Stimulated activated CD4-positive, alpha-beta T cell treated with anti-CD3 and anti-CD28 coated beads, Interleukin-1b, Interleukin-23, amount 100 ng/mL, for 4 hours (primary cell): ENCODE results near the gene UTS2R.
"Not testable (repeated sequence)": the region's sequence is repeated elsewhere in the genome, so short reads cannot be mapped to it uniquely, and the experiment has no call there.

ENCODE experiments used
- DNase-seq, 2 donors: peaks; one replicate each; pipeline ENCODE4 v3.0.0-alpha.2; 2020; ENCODE audit warnings: low read depth in 2 of 2

The UTS2R gene

DNA sequence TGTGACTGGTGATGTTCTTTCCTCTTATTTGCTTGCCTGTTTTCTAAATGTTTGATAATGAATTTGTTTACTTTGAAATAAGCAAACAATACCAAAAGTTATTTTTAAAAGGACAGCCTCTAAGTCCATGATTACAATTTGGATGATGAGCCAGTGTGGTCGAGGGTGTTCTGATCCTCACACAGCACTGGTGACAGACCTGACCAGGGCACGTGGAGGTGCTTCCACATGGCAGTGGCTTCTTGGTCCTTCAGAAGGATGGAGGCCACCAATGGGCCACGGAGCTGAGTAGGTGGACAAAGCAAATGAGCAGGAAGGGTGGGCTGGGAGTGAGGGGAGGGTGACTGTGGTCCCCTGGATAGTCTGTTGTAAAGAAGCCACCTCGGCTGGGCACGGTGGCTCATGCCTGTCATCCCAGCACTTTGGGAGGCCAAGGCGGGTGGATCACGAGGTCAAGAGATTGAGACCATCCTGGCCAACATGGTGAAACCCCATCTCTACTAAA lies 16.7 kb upstream of the UTS2R start:
- DNase-seq, result no peak

DNA sequence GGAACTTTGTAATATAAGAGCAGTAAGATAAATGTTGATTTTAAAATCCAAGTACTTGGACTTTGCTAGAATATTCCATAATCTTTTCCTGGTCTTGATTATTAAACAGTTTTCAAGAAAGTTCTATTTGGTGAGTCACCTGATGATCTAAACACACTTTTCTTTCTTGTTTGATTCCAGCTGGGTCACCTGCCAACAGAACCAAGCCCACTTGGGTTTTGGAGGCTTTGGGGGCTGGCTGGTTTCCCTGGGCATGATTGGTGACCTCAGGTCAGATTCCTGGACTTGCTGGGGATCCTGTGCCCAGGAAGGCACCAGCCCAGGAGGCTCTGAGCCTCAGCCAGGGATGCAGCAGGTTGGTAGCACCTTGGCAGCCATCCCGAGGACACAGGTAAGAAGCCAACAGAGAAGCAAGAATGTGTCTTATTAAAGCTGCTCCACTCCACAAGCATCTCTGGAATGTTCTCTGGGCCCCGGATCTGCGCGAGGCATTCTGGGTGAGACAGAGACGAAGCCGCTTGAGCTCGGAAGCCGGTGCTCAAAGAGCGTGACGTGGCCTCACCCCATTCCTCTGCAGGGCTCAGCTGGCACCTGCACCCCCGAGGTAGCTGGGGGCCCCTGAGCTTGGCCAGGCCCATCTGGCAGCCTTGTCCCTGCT lies 15.7 kb upstream of the UTS2R start:
- DNase-seq, result no peak

DNA sequence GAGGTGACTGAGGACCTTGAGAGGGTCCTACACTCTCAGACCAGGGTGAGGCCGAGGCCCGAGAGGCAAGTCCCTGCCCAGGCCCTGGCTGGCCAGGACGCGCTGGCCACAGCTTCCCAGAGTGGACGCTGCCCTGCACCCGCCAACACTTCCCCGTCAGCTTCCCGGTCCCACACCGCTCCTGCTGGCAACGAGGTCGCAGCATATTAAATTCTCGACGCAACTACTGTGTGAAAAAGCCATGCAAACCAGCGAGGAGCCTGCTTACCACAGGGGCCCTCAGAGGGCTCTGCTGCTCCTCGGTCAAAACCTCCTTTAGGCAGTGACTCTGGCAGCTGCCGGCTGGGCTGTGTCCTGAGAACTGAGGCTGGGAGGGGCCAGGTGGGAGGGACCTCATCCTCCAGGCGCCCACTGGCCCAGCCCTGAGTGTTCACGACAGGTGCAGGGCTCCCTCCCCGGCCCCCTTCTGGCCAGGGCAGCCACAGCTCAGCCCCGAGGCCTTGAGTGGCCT lies 14.7 kb upstream of the UTS2R start:
- DNase-seq, result no peak

DNA sequence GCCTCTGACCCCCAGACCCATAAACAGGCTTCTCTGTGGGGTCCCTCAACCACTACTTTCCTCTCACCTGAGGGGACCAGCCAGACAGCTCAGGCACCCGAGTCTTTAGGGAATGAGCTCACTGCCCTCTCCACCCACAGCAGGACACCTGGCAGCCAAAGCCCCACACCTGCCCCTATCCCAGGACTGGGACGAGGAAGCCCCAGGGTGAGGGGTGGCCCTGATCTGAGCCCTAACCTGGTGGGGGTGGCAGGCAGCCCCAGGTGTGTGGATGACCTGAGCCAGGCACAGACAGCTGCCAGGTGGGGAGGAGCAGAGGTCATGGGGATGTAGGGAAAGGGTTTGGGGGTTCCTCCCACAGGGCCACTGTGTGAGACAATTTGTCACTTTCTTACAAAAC lies 14.2 kb upstream of the UTS2R start:
- DNase-seq, result no peak

DNA sequence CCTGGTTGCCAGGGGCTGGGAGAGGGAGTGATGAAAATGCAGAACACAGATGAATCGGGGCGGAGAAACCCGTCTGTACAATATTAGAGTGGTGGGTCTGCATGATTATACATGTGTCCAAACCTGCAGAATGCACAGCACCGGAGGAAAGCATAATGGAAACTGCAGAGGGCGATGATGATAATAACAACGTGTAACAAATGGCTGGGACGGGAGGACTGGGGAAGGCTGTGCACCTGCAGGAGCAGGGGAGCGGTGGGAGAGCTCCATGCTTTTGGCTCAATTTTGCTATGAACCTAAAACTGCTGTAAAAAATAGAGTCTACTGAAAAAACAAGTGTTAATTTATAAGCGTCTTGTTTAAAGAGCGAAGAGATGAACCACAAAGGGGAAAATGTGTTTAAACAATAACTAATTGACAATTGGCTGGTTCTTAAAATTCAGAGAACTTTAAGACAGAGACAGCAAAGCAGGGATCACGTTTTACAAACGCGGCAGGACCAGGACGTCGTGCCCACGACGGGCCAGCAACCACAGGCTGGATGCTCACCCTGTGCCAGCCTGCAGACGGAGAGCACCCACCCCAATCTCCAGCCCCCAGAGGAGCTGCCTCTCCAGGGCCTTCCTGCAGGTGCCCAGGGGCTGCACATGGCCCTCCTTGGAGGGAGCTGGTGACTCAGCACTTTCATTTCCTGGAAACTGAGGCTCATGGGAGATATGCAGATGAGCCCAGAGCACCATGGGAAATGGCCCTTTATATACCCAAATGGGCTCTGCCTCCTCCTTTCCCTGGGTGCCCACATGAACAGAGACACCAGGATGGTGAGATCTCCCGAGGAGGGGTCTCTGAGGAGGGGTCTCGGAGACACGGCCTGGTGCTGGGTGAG lies 12.9 kb upstream of the UTS2R start, which contains the start of gene TEX19:
TEX19 (plus strand) TSS at position 783 of the 886 bp plus-strand sequence. CDS start 2,904 bp downstream, outside the sequence.
- no peak for DNase-seq

DNA sequence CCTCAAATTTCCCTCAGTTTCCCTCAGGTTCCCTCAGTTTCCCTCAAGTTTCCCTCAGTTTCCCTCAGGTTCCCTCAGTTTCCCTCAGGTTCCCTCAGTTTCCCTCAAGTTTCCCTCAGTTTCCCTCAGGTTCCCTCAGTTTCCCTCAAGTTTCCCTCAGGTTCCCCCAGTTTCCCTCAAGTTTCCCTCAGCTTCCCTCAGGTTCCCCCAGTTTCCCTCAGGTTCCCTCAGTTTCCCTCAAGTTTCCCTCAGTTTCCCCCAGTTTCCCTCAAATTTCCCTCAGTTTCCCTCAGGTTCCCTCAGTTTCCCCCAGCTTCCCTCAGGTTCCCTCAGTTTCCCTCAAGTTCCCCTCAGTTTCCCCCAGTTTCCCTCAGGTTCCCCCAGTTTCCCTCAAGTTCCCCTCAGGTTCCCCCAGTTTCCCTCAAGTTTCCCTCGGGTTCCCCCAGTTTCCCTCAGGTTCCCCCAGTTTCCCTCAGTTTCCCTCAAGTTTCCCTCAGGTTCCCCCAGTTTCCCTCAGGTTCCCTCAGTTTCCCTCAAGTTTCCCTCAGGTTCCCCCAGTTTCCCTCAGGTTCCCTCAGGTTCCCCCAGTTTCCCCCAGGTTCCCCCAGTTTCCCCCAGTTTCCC lies 12.0 kb upstream of the UTS2R start:
- DNase-seq, result not testable (repeated sequence)

DNA sequence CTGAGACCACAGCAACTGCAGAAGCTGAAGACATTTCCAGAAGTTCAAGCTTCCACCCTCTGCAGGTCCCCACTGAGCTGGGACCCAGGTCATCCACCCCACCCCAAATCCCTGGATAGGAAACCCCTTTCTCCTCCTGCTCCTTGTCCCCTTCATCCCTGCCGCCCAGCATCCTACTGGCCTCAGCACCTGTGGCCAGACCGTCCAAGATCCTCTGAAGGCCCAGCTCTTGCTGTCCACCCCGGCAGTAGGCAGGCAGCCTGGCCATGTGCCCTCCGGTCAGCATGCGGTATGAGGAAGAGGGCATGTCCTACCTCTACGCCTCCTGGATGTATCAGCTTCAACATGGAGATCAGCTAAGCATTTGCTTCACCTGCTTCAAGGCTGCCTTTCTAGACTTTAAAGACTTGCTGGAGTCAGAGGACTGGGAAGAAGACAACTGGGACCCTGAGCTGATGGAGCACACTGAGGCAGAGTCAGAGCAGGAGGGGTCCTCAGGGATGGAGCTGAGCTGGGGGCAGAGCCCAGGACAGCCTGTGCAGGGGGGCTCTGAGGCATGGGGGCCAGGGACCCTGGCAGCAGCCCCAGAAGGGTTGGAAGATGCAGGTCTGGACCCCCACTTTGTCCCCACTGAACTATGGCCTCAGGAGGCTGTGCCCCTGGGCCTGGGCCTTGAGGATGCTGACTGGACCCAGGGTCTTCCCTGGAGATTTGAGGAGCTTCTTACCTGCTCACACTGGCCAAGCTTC lies 9.5 kb upstream of the UTS2R start:
- DNase-seq, result no peak

DNA sequence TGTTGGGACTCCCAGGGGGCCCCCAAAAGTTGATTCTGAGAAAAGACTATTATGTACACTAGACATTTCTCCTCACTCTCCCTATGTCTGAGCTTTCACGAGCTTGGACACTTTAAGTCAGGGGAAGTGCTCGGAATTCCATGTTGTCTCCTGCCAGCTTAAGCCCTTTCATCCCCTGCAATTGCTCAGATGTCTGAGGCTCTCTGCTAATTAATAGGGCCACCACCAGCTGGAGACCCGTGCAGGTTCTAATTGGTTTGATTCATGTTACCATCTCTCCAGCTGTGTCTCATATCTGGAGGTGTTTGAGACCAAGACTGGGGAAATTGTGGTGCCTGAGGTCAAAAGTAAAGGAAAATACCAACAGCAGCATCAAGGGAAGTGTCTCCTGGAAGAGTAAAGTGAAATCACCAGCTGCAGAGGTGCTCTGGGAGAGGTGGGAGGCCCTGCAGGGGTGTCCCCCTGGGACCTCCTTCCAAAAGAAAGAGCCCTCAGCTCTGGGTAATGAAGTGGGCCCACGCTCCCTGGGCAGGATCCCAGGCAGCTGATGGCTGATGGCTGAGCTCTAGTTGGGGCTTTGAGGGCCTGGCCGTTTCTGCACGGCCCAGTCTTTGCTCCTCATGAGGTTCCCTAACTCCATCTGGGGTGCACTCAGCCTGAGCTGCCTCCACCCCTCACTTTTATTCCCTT lies 5.8 kb upstream of the UTS2R start:
- no peak for DNase-seq

GRCh38 chr17:82366749-82367148 lies 4.8 kb upstream of the UTS2R start:
- no peak for DNase-seq

GRCh38 chr17:82367724-82368524 lies 3.6 kb upstream of the UTS2R start:
- DNase-seq, result no peak

- no peak for DNase-seq
Measured at GRCh38 chr17:82369211-82369610, 2.4 kb upstream of the UTS2R start.

- DNase-seq, result peak; percentile 17 to 39
Measured at GRCh38 chr17:82370471-82371332, 863 bp upstream of the UTS2R start.

DNA sequence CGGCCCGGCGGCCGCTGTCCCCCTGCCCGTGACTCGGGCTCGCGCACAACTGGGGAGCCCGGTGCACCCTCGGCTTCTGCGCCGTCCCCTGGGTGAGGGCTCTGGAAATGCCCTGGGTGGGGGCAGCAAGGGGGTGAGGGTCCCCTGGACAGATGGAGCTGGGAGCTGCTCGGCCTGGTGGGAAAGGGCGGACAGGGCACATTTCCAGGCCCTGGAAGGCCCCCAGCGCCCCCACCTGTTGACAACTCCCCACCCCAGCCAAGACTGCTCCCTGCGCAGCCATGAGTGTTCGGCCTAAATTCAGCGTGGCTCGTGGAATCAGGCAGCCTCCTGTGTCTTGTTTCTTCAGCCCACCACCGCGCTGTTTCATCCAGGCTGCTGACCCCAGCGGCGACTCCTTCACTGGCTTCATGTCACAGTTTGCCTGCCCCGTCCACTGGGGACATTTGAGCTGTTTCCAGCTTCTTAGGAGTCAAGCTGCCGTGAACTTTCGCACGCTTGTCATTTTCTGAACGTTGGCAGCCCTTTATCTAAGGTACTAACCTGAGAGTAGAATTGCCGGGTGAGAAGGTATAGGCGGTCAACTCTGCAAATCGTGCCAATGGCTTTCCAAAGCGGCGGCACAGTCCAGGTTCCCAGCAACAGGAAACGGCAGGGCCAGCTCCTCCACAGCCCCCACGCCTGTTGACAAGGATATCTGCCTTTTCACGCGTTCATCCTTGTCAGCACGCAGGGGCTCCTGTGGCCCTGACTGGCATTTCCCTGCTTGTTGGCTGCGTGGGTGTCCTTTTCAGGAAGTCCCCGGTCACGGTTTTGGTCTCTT lies 895 bp downstream of the UTS2R start:
- no peak for DNase-seq

- not testable (repeated sequence) for DNase-seq
Measured at GRCh38 chr17:82373072-82373452, 1.5 kb downstream of the UTS2R start.

- DNase-seq, result no peak
Measured at GRCh38 chr17:82373731-82374625, 2.4 kb downstream of the UTS2R start.

- no peak for DNase-seq
Measured at GRCh38 chr17:82374626-82375331, 3.2 kb downstream of the UTS2R start.
